ENCODE data around the gene CAPZB. TPM values are rescaled to one million over a fixed set of nuclear protein-coding genes. Genes with fewer than 3 reads are reported as not detected.

CAPZB gene
- total and polyA plus RNA-seq, 12 donors, result 99.7 to 386 (median 164) TPM

DNA sequence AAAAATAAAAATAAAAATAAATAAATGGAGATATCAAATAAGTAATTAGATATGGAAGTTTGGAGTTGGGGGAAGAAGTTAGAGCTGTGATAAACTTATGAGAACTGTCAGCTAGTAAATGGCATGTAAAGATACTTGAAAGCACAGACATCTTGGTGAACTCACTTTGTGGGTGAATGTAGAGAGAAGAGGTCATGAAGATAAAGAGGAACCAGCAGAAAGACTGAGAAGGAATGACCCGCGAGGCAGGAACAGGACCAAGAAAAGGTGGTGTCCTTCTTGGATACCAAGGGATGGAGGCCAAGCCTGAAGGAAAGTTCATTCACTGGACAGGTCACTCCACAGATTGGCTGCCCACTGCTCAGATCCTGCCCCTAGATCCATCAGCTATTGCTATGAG is 4.7 kb upstream of the CAPZB start:
- intact Hi-C loops (cut with DNase I), result loop anchor here (10.0 kb wide), 2 partner anchors 155 to 165 kb away; partner anchors contain the start of gene NBL1 (in 1 of the 2)
- Histone ChIP-seq H3K27me3 (no peaks in the 10 kb centered on the region), H3K9me3 (replicated peaks in 1 of 3) (no peaks in the 10 kb centered on the region), H3K36me3 (replicated peaks in 1 of 2) (no peaks in the 10 kb centered on the region), H3K27ac (no peak overlapping the region), H3K4me3 (no peak overlapping the region), H3K4me1 (replicated peaks in 1 of 2) (peaks cover 9 to 27% of the 10 kb centered on the region in 2 donors)
- 77 to 89% (median 84%) methylated on average over 2 of the region's 2 CpGs for WGBS, 4 donors
- TF ChIP-seq, protein P1, sequence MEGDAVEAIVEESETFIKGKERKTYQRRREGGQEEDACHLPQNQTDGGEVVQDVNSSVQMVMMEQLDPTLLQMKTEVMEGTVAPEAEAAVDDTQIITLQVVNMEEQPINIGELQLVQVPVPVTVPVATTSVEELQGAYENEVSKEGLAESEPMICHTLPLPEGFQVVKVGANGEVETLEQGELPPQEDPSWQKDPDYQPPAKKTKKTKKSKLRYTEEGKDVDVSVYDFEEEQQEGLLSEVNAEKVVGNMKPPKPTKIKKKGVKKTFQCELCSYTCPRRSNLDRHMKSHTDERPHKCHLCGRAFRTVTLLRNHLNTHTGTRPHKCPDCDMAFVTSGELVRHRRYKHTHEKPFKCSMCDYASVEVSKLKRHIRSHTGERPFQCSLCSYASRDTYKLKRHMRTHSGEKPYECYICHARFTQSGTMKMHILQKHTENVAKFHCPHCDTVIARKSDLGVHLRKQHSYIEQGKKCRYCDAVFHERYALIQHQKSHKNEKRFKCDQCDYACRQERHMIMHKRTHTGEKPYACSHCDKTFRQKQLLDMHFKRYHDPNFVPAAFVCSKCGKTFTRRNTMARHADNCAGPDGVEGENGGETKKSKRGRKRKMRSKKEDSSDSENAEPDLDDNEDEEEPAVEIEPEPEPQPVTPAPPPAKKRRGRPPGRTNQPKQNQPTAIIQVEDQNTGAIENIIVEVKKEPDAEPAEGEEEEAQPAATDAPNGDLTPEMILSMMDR (IDR thresholded peaks at IDR 0.05), result no peak
- TF ChIP-seq POLR2A (IDR thresholded peaks at IDR 0.05), result no peak
- DNase-seq, result no peak

DNA sequence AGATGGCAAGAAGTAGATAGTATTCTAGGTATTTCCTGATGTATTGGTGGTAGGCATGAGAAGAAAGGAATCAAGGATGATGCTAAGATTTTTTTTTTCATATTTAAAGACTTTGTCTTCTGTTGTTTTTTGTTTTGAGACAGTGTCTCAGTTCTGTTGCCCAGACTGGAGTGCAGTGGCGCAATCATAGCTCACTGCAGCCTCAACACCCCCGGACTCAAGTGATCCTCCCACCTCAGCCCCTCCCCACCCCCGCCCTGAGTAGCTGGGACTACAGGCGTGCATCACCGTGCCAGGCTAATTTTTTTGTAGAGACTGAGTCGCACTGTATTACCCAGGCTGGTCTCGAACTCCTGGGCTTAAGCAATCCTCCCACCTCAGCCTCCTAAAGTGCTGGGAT is 2.8 kb upstream of the CAPZB start:
- peaks cover 17 to 32% of the 10 kb centered on the region in 2 donors for H3K4me1 ChIP-seq (replicated peaks in 1 of 2)
- H3K36me3 ChIP-seq (replicated peaks in 1 of 2), result peaks cover 0 to 6% of the 10 kb centered on the region in 2 donors
- H3K4me3 ChIP-seq, result no peak overlapping the region
- 80 to 86% (median 81%) methylated on average over 7 of the region's 7 CpGs for WGBS, 4 donors
- TF ChIP-seq POLR2A (IDR thresholded peaks at IDR 0.05), result no peak
- TF ChIP-seq, protein P1 (IDR thresholded peaks at IDR 0.05), result no peak
- intact Hi-C loops (cut with DNase I), result loop anchor here (10.0 kb wide), 2 partner anchors 157 to 167 kb away; partner anchors contain the start of gene NBL1 (in 1 of the 2)
- no peaks in the 10 kb centered on the region for H3K9me3 ChIP-seq (replicated peaks in 1 of 3)
- H3K27ac ChIP-seq, result peak overlapping the region in 1 of 5 donors; percentile 26
- H3K27me3 ChIP-seq, result no peaks in the 10 kb centered on the region
- DNase-seq, result no peak

DNA sequence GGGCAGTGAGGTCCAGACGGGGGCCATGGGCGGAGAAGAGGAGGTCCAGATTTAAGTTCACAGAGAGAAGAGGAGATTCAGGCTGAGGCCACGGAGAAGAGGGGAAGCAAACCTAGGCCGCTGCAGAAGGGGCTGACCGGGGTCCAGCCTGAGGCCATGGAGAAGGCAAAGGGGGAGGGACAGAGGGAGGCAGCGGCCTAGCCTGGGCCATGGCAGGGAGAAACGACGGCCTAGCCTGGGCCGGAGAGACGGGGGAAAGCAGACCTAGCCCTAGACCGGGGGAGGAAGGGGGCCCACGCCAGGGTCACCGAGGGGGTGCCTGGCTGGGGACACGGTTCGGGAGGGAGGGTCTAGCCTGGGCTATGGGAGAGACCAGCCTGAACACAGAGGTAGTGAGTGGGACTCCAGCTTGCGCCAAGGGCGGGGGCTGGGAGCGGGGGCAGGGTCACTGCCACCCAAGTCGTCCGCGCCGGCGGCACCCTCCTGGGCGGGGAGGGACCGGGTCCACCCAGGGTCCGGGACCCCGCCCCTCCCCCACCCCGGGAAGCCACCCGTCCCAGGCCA is 459 bp downstream of the CAPZB start:
- Histone ChIP-seq H3K9me3 (replicated peaks in 1 of 3) (no peaks in the 10 kb centered on the region), H3K4me1 (replicated peaks in 1 of 2) (peaks cover 20 to 65% of the 10 kb centered on the region in 2 donors), H3K27ac (peak overlapping the region in 4 of 5 donors; percentile 92 to 100 (median 95)), H3K27me3 (no peaks in the 10 kb centered on the region), H3K36me3 (replicated peaks in 1 of 2) (peaks cover 0 to 7% of the 10 kb centered on the region in 2 donors), H3K4me3 (peak overlapping the region; percentile 30 to 98 (median 86))
- no peak for TF ChIP-seq POLR2A (IDR thresholded peaks at IDR 0.05)
- TF ChIP-seq, protein P1 (IDR thresholded peaks at IDR 0.05), result no peak
- DNase-seq, result peak in 6 of 7 donors; percentile 36 to 62 (median 40)
- 0 to 2% (median 1%) methylated on average over 10 to 29 of the region's 29 CpGs for WGBS, 4 donors
- intact Hi-C loops (cut with DNase I), result loop anchor here (10.0 kb wide), 2 partner anchors 160 to 170 kb away; partner anchors contain the start of gene NBL1 (in 1 of the 2)

DNA sequence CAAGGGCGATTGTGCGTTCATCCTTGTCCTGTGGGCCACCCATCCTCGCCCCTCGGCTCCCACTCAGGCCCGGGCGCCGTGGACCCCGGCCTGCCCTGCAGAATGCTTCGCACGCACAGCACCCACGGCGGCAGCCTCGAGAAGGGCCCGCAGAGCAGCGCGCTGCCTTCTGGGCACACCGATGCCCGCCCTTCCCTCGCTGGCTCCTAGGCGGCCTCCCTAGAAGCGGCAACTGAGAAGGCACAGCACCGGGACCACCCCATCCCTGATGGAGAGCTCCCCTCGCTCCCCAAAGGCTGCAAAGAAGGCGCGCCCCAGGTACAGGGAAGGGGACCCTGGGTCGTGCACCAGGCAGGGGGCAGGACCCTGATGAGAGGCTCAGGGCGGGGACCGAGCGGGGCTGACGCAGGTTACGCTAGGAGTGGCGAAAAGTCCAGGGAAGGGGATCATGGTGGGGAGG is 971 bp downstream of the CAPZB start:
- Histone ChIP-seq H3K4me1 (replicated peaks in 1 of 2) (peaks cover 20 to 70% of the 10 kb centered on the region in 2 donors), H3K9me3 (replicated peaks in 1 of 3) (no peaks in the 10 kb centered on the region), H3K27me3 (no peaks in the 10 kb centered on the region), H3K27ac (peak overlapping the region in 4 of 5 donors; percentile 92 to 100 (median 95)), H3K36me3 (replicated peaks in 1 of 2) (peaks cover 0 to 7% of the 10 kb centered on the region in 2 donors), H3K4me3 (peak overlapping the region; percentile 30 to 98 (median 86))
- 0 to 3% (median 1%) methylated on average over 11 to 32 of the region's 32 CpGs for WGBS, 4 donors
- TF ChIP-seq, protein P1 (IDR thresholded peaks at IDR 0.05), result peak in 2 of 6 experiments; percentile 9 to 21
- no peak for TF ChIP-seq POLR2A (IDR thresholded peaks at IDR 0.05)
- intact Hi-C loops (cut with DNase I), result loop anchor here (10.0 kb wide), 2 partner anchors 160 to 170 kb away; partner anchors contain the start of gene NBL1 (in 1 of the 2)
- DNase-seq, result peak in 4 of 7 donors; percentile 33 to 62 (median 40)

Measured in adrenal gland (tissue), 12 donors.